CD8-positive, alpha-beta memory T cell (primary cell): ENCODE results near the gene MAP4K3. TPM values are rescaled to one million over a fixed set of nuclear protein-coding genes. Genes with fewer than 3 reads are reported as not detected.

Experiments used
- CTCF ChIA-PET: fragments of 350-600 bp; sonication (Branson Sonifier 250); formaldehyde crosslinking; loops from one replicate; lab custom pipeline; 2021; ENCODE audit warnings: antibody characterized with exemption; lab: Charles Lee
- POLR2A ChIA-PET: fragments of 350-600 bp; sonication (Branson Sonifier 250); formaldehyde crosslinking; loops from one replicate; lab custom pipeline; 2021; ENCODE audit warnings: antibody characterized with exemption; lab: Charles Lee
- DNase-seq, 5 donors: peaks; one replicate each; pipeline versions ENCODE4 v3.0.0 to v3.0.0-alpha.2; 2020 to 2022; ENCODE audit warnings: mixed read lengths in 1 of 5
- H3K27ac ChIP-seq: one replicate; pipeline ENCODE4 v1.7.0; 2013; ENCODE audit warnings: low read depth, mild to moderate bottlenecking, low read length, moderate library complexity
- H3K27me3 ChIP-seq: 2 replicates; pipeline ENCODE4 v1.7.0; 2013; ENCODE audit warnings: low read length, mild to moderate bottlenecking; ENCODE audit not compliant: insufficient read depth, poor library complexity, severe bottlenecking
- H3K36me3 ChIP-seq: 2 replicates; pipeline ENCODE4 v1.7.0; 2013; ENCODE audit warnings: mild to moderate bottlenecking, low read length, moderate library complexity; ENCODE audit not compliant: insufficient read depth
- H3K4me1 ChIP-seq: 2 replicates; pipeline ENCODE4 v1.7.0; 2013; ENCODE audit warnings: mild to moderate bottlenecking, low read length, moderate library complexity; ENCODE audit not compliant: insufficient read depth
- H3K4me3 ChIP-seq: 2 replicates; pipeline ENCODE4 v1.7.0; 2013; ENCODE audit warnings: mild to moderate bottlenecking, low read length
- H3K9me3 ChIP-seq: 2 replicates; pipeline ENCODE4 v1.7.0; 2013; ENCODE audit warnings: mild to moderate bottlenecking, low read length
- H3K27ac Mint-ChIP-seq, 8 donors: one replicate each; pipeline ENCODE4 v1.8.0; 2020 to 2021; ENCODE audit warnings: mixed read lengths in 8 of 8, mild to moderate bottlenecking in 6 of 8, inconsistent platforms in 3 of 8, moderate library complexity in 3 of 8
- H3K27me3 Mint-ChIP-seq, 2 donors: one replicate each; pipeline ENCODE4 v1.8.0; 2020 to 2021; ENCODE audit warnings: mixed read lengths in 2 of 2, mild to moderate bottlenecking in 1 of 2, moderate library complexity in 1 of 2
- H3K36me3 Mint-ChIP-seq, 3 donors: one replicate each; pipeline ENCODE4 v1.8.0; 2020 to 2021; ENCODE audit warnings: mixed read lengths in 3 of 3, inconsistent platforms in 1 of 3, mild to moderate bottlenecking in 1 of 3
- H3K4me1 Mint-ChIP-seq, 3 donors: one replicate each; pipeline ENCODE4 v1.8.0; 2020 to 2021; ENCODE audit warnings: mixed read lengths in 3 of 3, inconsistent platforms in 1 of 3, mild to moderate bottlenecking in 1 of 3
- H3K4me3 Mint-ChIP-seq, 7 donors: one replicate each; pipeline ENCODE4 v1.8.0; 2020 to 2021; ENCODE audit warnings: mixed read lengths in 7 of 7, mild to moderate bottlenecking in 6 of 7, moderate library complexity in 4 of 7, inconsistent platforms in 2 of 7
- H3K9me3 Mint-ChIP-seq, 5 donors: one replicate each; pipeline ENCODE4 v1.8.0; 2020 to 2022; ENCODE audit warnings: mixed read lengths in 5 of 5, mild to moderate bottlenecking in 3 of 5, moderate library complexity in 2 of 5, inconsistent platforms in 1 of 5
- polyA plus RNA-seq: library from polyadenylated mRNA; unstranded; fragments of 300-500 nt; fragmentation: Illumina TruSeq; gene quantifications from one replicate; pipeline ENCODE4 v1.2.3, GENCODE V29; 2021
- total RNA-seq, 2 experiments: library from RNA; stranded (reverse); gene quantifications; one replicate each; pipeline ENCODE4 v1.2.3, GENCODE V29; 2021

The MAP4K3 gene
- total and polyA plus RNA-seq, 3 experiments from 2014 or later: 2.7 to 8.2 (median 7.0) TPM

GRCh38 chr2:39411181-39411944 is 25.7 kb downstream of the MAP4K3 start:
- Mint-ChIP-seq H3K27ac (no peak overlapping the region), H3K36me3 (no peaks in the 10 kb centered on the region), H3K4me3 (no peak overlapping the region), H3K27me3 (peaks cover 0 to 2% of the 10 kb centered on the region in 2 donors), H3K4me1 (peaks cover 47 to 67% (median 62%) of the 10 kb centered on the region in 3 donors), H3K9me3 (no peaks in the 10 kb centered on the region)
- DNase-seq: no peak
- H3K4me1 ChIP-seq: peaks cover 5% of the 10 kb centered on the region
- no peak overlapping the region for H3K4me3 ChIP-seq
- POLR2A ChIA-PET: interaction anchor here (0.6 kb wide), 1 partner anchor 505 kb away, joined by 3 read pairs; no protein-coding TSS in a partner anchor
- H3K9me3 ChIP-seq: no peaks in the 10 kb centered on the region
- no peaks in the 10 kb centered on the region for H3K27me3 ChIP-seq
- no peaks in the 10 kb centered on the region for H3K36me3 ChIP-seq
- CTCF ChIA-PET: interaction anchor here (1.1 kb wide), 1 partner anchor 26 kb away, joined by 3 read pairs; the partner anchor contains the start of gene MAP4K3
- H3K27ac ChIP-seq: no peak overlapping the region

GRCh38 chr2:39409697-39410389 is 27.2 kb downstream of the MAP4K3 start:
- POLR2A ChIA-PET: no interaction called here
- CTCF ChIA-PET: no interaction called here
- Histone ChIP-seq H3K4me1 (peaks cover 5% of the 10 kb centered on the region), H3K36me3 (no peaks in the 10 kb centered on the region), H3K27me3 (no peaks in the 10 kb centered on the region), H3K9me3 (no peaks in the 10 kb centered on the region), H3K27ac (no peak overlapping the region), H3K4me3 (no peak overlapping the region)
- peaks cover 0 to 2% of the 10 kb centered on the region in 2 donors for H3K27me3 Mint-ChIP-seq
- no peak overlapping the region for H3K4me3 Mint-ChIP-seq
- no peaks in the 10 kb centered on the region for H3K36me3 Mint-ChIP-seq
- peaks cover 54 to 82% (median 74%) of the 10 kb centered on the region in 3 donors for H3K4me1 Mint-ChIP-seq
- peak overlapping the region in 1 of 8 donors; percentile 71 for H3K27ac Mint-ChIP-seq
- no peaks in the 10 kb centered on the region for H3K9me3 Mint-ChIP-seq
- DNase-seq: no peak

- no peak overlapping the region for H3K4me3 ChIP-seq
- Mint-ChIP-seq H3K27me3 (peaks cover 0 to 2% of the 10 kb centered on the region in 2 donors), H3K4me1 (peaks cover 53 to 83% (median 79%) of the 10 kb centered on the region in 3 donors), H3K4me3 (peak overlapping the region in 1 of 7 donors; percentile 29), H3K36me3 (no peaks in the 10 kb centered on the region), H3K9me3 (no peaks in the 10 kb centered on the region), H3K27ac (peak overlapping the region in 4 of 8 donors; percentile 20 to 58 (median 54))
- ChIA-PET CTCF (no interaction called here), POLR2A (no interaction called here)
- H3K4me1 ChIP-seq: peaks cover 5% of the 10 kb centered on the region
- no peaks in the 10 kb centered on the region for H3K9me3 ChIP-seq
- H3K27ac ChIP-seq: no peak overlapping the region
- H3K27me3 ChIP-seq: no peaks in the 10 kb centered on the region
- no peak for DNase-seq
- no peaks in the 10 kb centered on the region for H3K36me3 ChIP-seq
Measured at GRCh38 chr2:39408351-39409136, 28.5 kb downstream of the MAP4K3 start.

- Mint-ChIP-seq H3K4me3 (no peak overlapping the region), H3K27ac (peak overlapping the region in 2 of 8 donors; percentile 52 to 56), H3K9me3 (no peaks in the 10 kb centered on the region), H3K36me3 (peaks cover 0 to 2% (median 0%) of the 10 kb centered on the region in 3 donors), H3K4me1 (peaks cover 56 to 86% (median 81%) of the 10 kb centered on the region in 3 donors), H3K27me3 (peaks cover 0 to 2% of the 10 kb centered on the region in 2 donors)
- H3K36me3 ChIP-seq: no peaks in the 10 kb centered on the region
- DNase-seq: no peak
- no peaks in the 10 kb centered on the region for H3K27me3 ChIP-seq
- H3K9me3 ChIP-seq: no peaks in the 10 kb centered on the region
- peaks cover 5% of the 10 kb centered on the region for H3K4me1 ChIP-seq
- no peak overlapping the region for H3K27ac ChIP-seq
- H3K4me3 ChIP-seq: no peak overlapping the region
- ChIA-PET CTCF (no interaction called here), POLR2A (no interaction called here)
Measured at GRCh38 chr2:39407516-39408296, 29.4 kb downstream of the MAP4K3 start.

- Mint-ChIP-seq H3K36me3 (peaks cover 0 to 2% (median 0%) of the 10 kb centered on the region in 3 donors), H3K4me3 (no peak overlapping the region), H3K9me3 (no peaks in the 10 kb centered on the region), H3K27me3 (peaks cover 0 to 2% of the 10 kb centered on the region in 2 donors), H3K4me1 (peaks cover 61 to 84% (median 82%) of the 10 kb centered on the region in 3 donors), H3K27ac (peak overlapping the region in 2 of 8 donors; percentile 1 to 4)
- H3K27ac ChIP-seq: no peak overlapping the region
- H3K27me3 ChIP-seq: no peaks in the 10 kb centered on the region
- ChIA-PET CTCF (no interaction called here), POLR2A (no interaction called here)
- H3K4me1 ChIP-seq: peaks cover 13% of the 10 kb centered on the region
- no peak overlapping the region for H3K4me3 ChIP-seq
- no peak for DNase-seq
- no peaks in the 10 kb centered on the region for H3K9me3 ChIP-seq
- H3K36me3 ChIP-seq: no peaks in the 10 kb centered on the region
Measured at GRCh38 chr2:39405364-39405763, 31.7 kb downstream of the MAP4K3 start.

GRCh38 chr2:39403311-39403710 is 33.8 kb downstream of the MAP4K3 start:
- peak overlapping the region in 6 of 8 donors; percentile 15 to 66 (median 30) for H3K27ac Mint-ChIP-seq
- ChIA-PET POLR2A (no interaction called here), CTCF (no interaction called here)
- Histone ChIP-seq H3K9me3 (no peaks in the 10 kb centered on the region), H3K27me3 (no peaks in the 10 kb centered on the region), H3K36me3 (no peaks in the 10 kb centered on the region), H3K4me3 (no peak overlapping the region), H3K4me1 (peaks cover 24% of the 10 kb centered on the region), H3K27ac (no peak overlapping the region)
- no peaks in the 10 kb centered on the region for H3K9me3 Mint-ChIP-seq
- peaks cover 0 to 2% (median 0%) of the 10 kb centered on the region in 3 donors for H3K36me3 Mint-ChIP-seq
- peak overlapping the region in 1 of 7 donors; percentile 13 for H3K4me3 Mint-ChIP-seq
- no peak for DNase-seq
- H3K27me3 Mint-ChIP-seq: peaks cover 0 to 2% of the 10 kb centered on the region in 2 donors
- peaks cover 51 to 79% (median 78%) of the 10 kb centered on the region in 3 donors for H3K4me1 Mint-ChIP-seq

GRCh38 chr2:39401319-39401718 is 35.8 kb downstream of the MAP4K3 start:
- peaks cover 39 to 67% (median 66%) of the 10 kb centered on the region in 3 donors for H3K4me1 Mint-ChIP-seq
- DNase-seq: no peak
- CTCF ChIA-PET: no interaction called here
- Histone ChIP-seq H3K9me3 (no peaks in the 10 kb centered on the region), H3K27me3 (no peaks in the 10 kb centered on the region), H3K4me3 (no peak overlapping the region), H3K27ac (no peak overlapping the region), H3K36me3 (no peaks in the 10 kb centered on the region), H3K4me1 (peaks cover 19% of the 10 kb centered on the region)
- H3K9me3 Mint-ChIP-seq: no peaks in the 10 kb centered on the region
- H3K27me3 Mint-ChIP-seq: no peaks in the 10 kb centered on the region
- POLR2A ChIA-PET: no interaction called here
- H3K4me3 Mint-ChIP-seq: no peak overlapping the region
- peaks cover 0 to 2% (median 0%) of the 10 kb centered on the region in 3 donors for H3K36me3 Mint-ChIP-seq
- H3K27ac Mint-ChIP-seq: peak overlapping the region in 1 of 8 donors; percentile 34
